ENCODE data around the gene MMRN2.

GRCh38 chr10:86889997-86890396 lies 67.4 kb downstream of the MMRN2 start:
- TF ChIP-seq SMC3 (IDR thresholded peaks at IDR 0.05; ENCODE audit: low read depth, low read length) (no peak), MXI1 (IDR thresholded peaks at IDR 0.05; ENCODE audit: low read depth, low read length) (no peak), RAD21 (IDR thresholded peaks at IDR 0.05; ENCODE audit: low read length) (no peak), RCOR1 (IDR thresholded peaks at IDR 0.05; ENCODE audit: low read length) (no peak), REST (IDR thresholded peaks at IDR 0.05; ENCODE audit: low read depth, low read length) (no peak), EZH2phosphoT487 (IDR thresholded peaks at IDR 0.05; ENCODE audit: borderline replicate concordance, low read depth) (no peak), POLR2AphosphoS5 (IDR thresholded peaks at IDR 0.05; ENCODE audit: low read depth, low read length) (no peak), EP300 (IDR thresholded peaks at IDR 0.05; ENCODE audit: borderline replicate concordance in 1 of 2, low read depth in 1 of 2, low read length in 1 of 2) (no peak)
- TF ChIP-seq, protein P1, sequence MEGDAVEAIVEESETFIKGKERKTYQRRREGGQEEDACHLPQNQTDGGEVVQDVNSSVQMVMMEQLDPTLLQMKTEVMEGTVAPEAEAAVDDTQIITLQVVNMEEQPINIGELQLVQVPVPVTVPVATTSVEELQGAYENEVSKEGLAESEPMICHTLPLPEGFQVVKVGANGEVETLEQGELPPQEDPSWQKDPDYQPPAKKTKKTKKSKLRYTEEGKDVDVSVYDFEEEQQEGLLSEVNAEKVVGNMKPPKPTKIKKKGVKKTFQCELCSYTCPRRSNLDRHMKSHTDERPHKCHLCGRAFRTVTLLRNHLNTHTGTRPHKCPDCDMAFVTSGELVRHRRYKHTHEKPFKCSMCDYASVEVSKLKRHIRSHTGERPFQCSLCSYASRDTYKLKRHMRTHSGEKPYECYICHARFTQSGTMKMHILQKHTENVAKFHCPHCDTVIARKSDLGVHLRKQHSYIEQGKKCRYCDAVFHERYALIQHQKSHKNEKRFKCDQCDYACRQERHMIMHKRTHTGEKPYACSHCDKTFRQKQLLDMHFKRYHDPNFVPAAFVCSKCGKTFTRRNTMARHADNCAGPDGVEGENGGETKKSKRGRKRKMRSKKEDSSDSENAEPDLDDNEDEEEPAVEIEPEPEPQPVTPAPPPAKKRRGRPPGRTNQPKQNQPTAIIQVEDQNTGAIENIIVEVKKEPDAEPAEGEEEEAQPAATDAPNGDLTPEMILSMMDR (IDR thresholded peaks at IDR 0.05), result no peak
- TF ChIP-seq, protein P2, sequence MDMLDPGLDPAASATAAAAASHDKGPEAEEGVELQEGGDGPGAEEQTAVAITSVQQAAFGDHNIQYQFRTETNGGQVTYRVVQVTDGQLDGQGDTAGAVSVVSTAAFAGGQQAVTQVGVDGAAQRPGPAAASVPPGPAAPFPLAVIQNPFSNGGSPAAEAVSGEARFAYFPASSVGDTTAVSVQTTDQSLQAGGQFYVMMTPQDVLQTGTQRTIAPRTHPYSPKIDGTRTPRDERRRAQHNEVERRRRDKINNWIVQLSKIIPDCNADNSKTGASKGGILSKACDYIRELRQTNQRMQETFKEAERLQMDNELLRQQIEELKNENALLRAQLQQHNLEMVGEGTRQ (IDR thresholded peaks at IDR 0.05; ENCODE audit: borderline replicate concordance, low read depth, low read length), result no peak
